SK-N-SH treated with all-trans-retinoic acid at 6 μM for 48 hours (cell line): Measurements from ENCODE around the gene OTUD5.

ENCODE experiments used
- ATAC-seq: fragments of 200-7000 bp; cut with Tn5 transposase; 3 replicates; pipeline ENCODE4 v1.9.1; 2020; ENCODE audit warnings: mild to moderate bottlenecking, moderate library complexity
- ARNTL ChIP-seq: fragments of 450-650 bp; formaldehyde crosslinking; IDR thresholded peaks from 2 replicates; pipeline ENCODE4 v1.5.0; 2020; ENCODE audit warnings: low read depth, mild to moderate bottlenecking, moderate library complexity, borderline replicate concordance
- BACH2 ChIP-seq: fragments of 250-450 bp; sonication (Bioruptor Pico); IDR thresholded peaks from 2 replicates; pipeline ENCODE4 v1.9.0; 2021; ENCODE audit warnings: mild to moderate bottlenecking, borderline replicate concordance
- CREB5 ChIP-seq: fragments of 250-450 bp; sonication (Bioruptor Pico); IDR thresholded peaks from 2 replicates; pipeline ENCODE4 v1.5.1; 2020; ENCODE audit warnings: low read depth, mild to moderate bottlenecking, moderate library complexity
- CSDC2 ChIP-seq: fragments of 250-450 bp; sonication (Bioruptor Pico); IDR thresholded peaks from 2 replicates; pipeline ENCODE4 v1.5.0; 2020; ENCODE audit warnings: mild to moderate bottlenecking, moderate library complexity
- ESRRG ChIP-seq: fragments of 250-450 bp; sonication (Bioruptor Pico); IDR thresholded peaks from 2 replicates; pipeline ENCODE4 v1.6.1; 2021; ENCODE audit warnings: mild to moderate bottlenecking
- GLIS3 ChIP-seq: fragments of 250-450 bp; sonication (Bioruptor Pico); IDR thresholded peaks from 2 replicates; pipeline ENCODE4 v1.5.0; 2020; ENCODE audit warnings: mild to moderate bottlenecking, moderate library complexity
- ISL1 ChIP-seq: fragments of 250-450 bp; sonication (Bioruptor Pico); IDR thresholded peaks from 2 replicates; pipeline ENCODE4 v2.1.2; 2022; ENCODE audit warnings: mild to moderate bottlenecking, moderate library complexity
- OSR1 ChIP-seq: fragments of 250-450 bp; sonication (Bioruptor Pico); IDR thresholded peaks from 2 replicates; pipeline ENCODE4 v1.8.0; 2022; ENCODE audit warnings: moderate library complexity, mild to moderate bottlenecking, inconsistent platforms
- PATZ1 ChIP-seq: fragments of 250-450 bp; sonication (Bioruptor Pico); IDR thresholded peaks from 2 replicates; pipeline ENCODE4 v1.8.0; 2020; ENCODE audit warnings: mild to moderate bottlenecking, moderate library complexity, borderline replicate concordance
- PPARA ChIP-seq: fragments of 250-450 bp; sonication (Bioruptor Pico); IDR thresholded peaks from 2 replicates; pipeline ENCODE4 v1.5.0; 2020; ENCODE audit warnings: mild to moderate bottlenecking, borderline replicate concordance
- SNAI2 ChIP-seq: fragments of 250-450 bp; sonication (Bioruptor Pico); IDR thresholded peaks from 2 replicates; pipeline ENCODE4 v1.5.0; 2020; ENCODE audit warnings: mild to moderate bottlenecking, moderate library complexity
- TCF4 ChIP-seq: fragments of 250-450 bp; sonication (Bioruptor Pico); IDR thresholded peaks from 2 replicates; pipeline ENCODE4 v1.8.0; 2021; ENCODE audit warnings: mild to moderate bottlenecking, moderate library complexity, borderline replicate concordance
- TOX ChIP-seq: fragments of 250-450 bp; sonication (Bioruptor Pico); IDR thresholded peaks from 2 replicates; pipeline ENCODE4 v1.8.0; 2021; ENCODE audit warnings: mild to moderate bottlenecking, moderate library complexity, borderline replicate concordance
- ZFP3 ChIP-seq: fragments of 250-450 bp; sonication (Bioruptor Pico); IDR thresholded peaks from 2 replicates; pipeline ENCODE4 v1.5.0; 2020; ENCODE audit warnings: mild to moderate bottlenecking, moderate library complexity
- ZFP30 ChIP-seq: fragments of 450-650 bp; formaldehyde crosslinking; IDR thresholded peaks from 2 replicates; pipeline ENCODE4 v1.5.0; 2022; ENCODE audit warnings: mild to moderate bottlenecking, moderate library complexity
- ZNF565 ChIP-seq: fragments of 450-650 bp; formaldehyde crosslinking; conservative IDR thresholded peaks from 2 replicates; pipeline ENCODE4 v1.5.0; 2020; ENCODE audit warnings: low read depth, mild to moderate bottlenecking, moderate library complexity
- ZNF70 ChIP-seq: fragments of 450-650 bp; formaldehyde crosslinking; IDR thresholded peaks from 2 replicates; pipeline ENCODE4 v1.5.0; 2020; ENCODE audit warnings: mild to moderate bottlenecking, moderate library complexity
- TF ChIP-seq, protein P1 (sequence below): fragments of 250-450 bp; sonication (Bioruptor Pico); IDR thresholded peaks from 2 replicates; pipeline ENCODE4 v1.5.0; 2020; ENCODE audit warnings: mild to moderate bottlenecking, moderate library complexity
- TF ChIP-seq, protein P2 (sequence below): fragments of 250-450 bp; sonication (Bioruptor Pico); IDR thresholded peaks from 2 replicates; pipeline ENCODE4 v1.8.0; 2021; ENCODE audit warnings: low read depth, mild to moderate bottlenecking, moderate library complexity, borderline replicate concordance
- TF ChIP-seq, protein P3 (sequence below): fragments of 250-450 bp; sonication (Bioruptor Pico); IDR thresholded peaks from 2 replicates; pipeline ENCODE4 v1.5.1; 2021; ENCODE audit warnings: mild to moderate bottlenecking, moderate library complexity

OTUD5 gene

GRCh38 chrX:48917139-48918001, 40.0 kb downstream of the OTUD5 start:
- TF ChIP-seq CREB5 (CRISPR knock-in tag) (no peak), PATZ1 (CRISPR knock-in tag) (peak; percentile 26; the same call in 1 of the 2 replicates), ZNF70 (CRISPR knock-in tag) (no peak)
- peak; percentile 68 for ATAC-seq

- no peak for ATAC-seq
Observed at GRCh38 chrX:48914593-48915493, 42.6 kb downstream of the OTUD5 start.

More at GRCh38 chrX:48914593-48915493, 42.6 kb downstream of the OTUD5 start:
- TF ChIP-seq ZNF565 (CRISPR knock-in tag) (no peak), BACH2 (no peak), CSDC2 (CRISPR knock-in tag) (no peak), TCF4 (CRISPR knock-in tag) (no peak), ZFP3 (CRISPR knock-in tag) (no peak), ISL1 (no peak), ARNTL (CRISPR knock-in tag) (no peak), CREB5 (CRISPR knock-in tag) (no peak), SNAI2 (CRISPR knock-in tag) (no peak), PPARA (CRISPR knock-in tag) (no peak), ZNF70 (CRISPR knock-in tag) (no peak), ESRRG (no peak), OSR1 (CRISPR knock-in tag) (no peak), GLIS3 (no peak), ZFP30 (CRISPR knock-in tag) (no peak), TOX (CRISPR knock-in tag) (no peak)
- TF ChIP-seq, protein P1, sequence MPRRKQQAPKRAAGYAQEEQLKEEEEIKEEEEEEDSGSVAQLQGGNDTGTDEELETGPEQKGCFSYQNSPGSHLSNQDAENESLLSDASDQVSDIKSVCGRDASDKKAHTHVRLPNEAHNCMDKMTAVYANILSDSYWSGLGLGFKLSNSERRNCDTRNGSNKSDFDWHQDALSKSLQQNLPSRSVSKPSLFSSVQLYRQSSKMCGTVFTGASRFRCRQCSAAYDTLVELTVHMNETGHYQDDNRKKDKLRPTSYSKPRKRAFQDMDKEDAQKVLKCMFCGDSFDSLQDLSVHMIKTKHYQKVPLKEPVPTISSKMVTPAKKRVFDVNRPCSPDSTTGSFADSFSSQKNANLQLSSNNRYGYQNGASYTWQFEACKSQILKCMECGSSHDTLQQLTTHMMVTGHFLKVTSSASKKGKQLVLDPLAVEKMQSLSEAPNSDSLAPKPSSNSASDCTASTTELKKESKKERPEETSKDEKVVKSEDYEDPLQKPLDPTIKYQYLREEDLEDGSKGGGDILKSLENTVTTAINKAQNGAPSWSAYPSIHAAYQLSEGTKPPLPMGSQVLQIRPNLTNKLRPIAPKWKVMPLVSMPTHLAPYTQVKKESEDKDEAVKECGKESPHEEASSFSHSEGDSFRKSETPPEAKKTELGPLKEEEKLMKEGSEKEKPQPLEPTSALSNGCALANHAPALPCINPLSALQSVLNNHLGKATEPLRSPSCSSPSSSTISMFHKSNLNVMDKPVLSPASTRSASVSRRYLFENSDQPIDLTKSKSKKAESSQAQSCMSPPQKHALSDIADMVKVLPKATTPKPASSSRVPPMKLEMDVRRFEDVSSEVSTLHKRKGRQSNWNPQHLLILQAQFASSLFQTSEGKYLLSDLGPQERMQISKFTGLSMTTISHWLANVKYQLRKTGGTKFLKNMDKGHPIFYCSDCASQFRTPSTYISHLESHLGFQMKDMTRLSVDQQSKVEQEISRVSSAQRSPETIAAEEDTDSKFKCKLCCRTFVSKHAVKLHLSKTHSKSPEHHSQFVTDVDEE (CRISPR knock-in tag), result no peak
- TF ChIP-seq, protein P2, sequence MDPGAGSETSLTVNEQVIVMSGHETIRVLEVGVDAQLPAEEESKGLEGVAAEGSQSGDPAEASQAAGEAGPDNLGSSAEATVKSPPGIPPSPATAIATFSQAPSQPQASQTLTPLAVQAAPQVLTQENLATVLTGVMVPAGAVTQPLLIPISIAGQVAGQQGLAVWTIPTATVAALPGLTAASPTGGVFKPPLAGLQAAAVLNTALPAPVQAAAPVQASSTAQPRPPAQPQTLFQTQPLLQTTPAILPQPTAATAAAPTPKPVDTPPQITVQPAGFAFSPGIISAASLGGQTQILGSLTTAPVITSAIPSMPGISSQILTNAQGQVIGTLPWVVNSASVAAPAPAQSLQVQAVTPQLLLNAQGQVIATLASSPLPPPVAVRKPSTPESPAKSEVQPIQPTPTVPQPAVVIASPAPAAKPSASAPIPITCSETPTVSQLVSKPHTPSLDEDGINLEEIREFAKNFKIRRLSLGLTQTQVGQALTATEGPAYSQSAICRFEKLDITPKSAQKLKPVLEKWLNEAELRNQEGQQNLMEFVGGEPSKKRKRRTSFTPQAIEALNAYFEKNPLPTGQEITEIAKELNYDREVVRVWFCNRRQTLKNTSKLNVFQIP (CRISPR knock-in tag), result no peak
- TF ChIP-seq, protein P3, sequence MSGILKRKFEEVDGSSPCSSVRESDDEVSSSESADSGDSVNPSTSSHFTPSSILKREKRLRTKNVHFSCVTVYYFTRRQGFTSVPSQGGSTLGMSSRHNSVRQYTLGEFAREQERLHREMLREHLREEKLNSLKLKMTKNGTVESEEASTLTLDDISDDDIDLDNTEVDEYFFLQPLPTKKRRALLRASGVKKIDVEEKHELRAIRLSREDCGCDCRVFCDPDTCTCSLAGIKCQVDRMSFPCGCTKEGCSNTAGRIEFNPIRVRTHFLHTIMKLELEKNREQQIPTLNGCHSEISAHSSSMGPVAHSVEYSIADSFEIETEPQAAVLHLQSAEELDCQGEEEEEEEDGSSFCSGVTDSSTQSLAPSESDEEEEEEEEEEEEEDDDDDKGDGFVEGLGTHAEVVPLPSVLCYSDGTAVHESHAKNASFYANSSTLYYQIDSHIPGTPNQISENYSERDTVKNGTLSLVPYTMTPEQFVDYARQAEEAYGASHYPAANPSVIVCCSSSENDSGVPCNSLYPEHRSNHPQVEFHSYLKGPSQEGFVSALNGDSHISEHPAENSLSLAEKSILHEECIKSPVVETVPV (CRISPR knock-in tag), result no peak
- TF ChIP-seq, all 23 proteins: peak for 0
